Measurements from ENCODE around the gene ATP5F1D. TPM values are rescaled to one million over a fixed set of nuclear protein-coding genes. Genes with fewer than 3 reads are reported as not detected.

ATP5F1D gene
- total RNA-seq, 1 donor from 2014 or later = 501 TPM

DNA sequence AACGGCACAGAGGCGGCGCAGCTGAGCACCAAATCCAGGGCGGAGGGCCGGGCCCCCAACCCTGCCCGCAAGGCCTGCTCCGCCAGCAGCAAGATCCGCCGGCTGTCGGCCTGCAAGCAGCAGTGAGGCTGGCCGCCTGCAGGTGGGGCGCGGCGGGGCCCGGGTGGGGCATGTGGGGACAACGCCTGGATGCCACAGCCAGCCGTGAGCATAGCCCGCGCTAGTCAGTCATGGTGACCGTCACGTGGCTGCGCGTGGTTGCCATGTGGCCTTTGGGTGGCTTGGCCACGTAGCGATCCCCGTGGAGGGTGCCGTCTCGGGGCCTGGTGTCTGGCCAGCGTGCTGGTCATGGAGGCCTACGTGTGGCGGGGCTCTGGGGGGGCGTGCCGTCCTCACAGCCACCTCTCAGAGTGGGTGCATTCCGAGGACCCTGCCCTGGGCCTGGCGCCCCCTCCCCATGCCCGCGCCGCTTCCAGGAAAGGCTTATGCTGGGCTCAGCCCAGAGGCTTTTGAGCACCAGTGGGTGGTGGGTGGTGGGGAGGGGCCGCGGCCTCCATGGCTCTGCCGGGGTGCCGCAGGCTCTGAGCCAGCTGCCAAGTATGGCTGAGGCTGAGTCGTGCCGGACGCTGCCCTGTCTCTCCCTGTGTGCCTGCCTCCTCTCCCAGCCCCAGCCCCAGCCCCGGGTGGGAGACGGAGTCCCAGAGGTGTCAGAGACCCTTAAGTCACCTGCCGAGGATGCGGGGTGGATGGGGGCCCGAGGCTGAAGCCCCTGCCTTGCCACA lies 14.8 kb upstream of the ATP5F1D start:
- Histone ChIP-seq H3K27me3 (ENCODE audit: low read depth) (no peaks in the 10 kb centered on the region), H3K4me3 (no peak overlapping the region), H3K9me3 (replicated peaks) (no peaks in the 10 kb centered on the region), H3K4me1 (peaks cover 21% of the 10 kb centered on the region), H3K36me3 (peaks cover 61% of the 10 kb centered on the region), H3K27ac (replicated peaks) (no peak overlapping the region)
- no peak for DNase-seq
- intact Hi-C loops (cut with micrococcal nuclease) = no loop called here
- TF ChIP-seq, protein P1, sequence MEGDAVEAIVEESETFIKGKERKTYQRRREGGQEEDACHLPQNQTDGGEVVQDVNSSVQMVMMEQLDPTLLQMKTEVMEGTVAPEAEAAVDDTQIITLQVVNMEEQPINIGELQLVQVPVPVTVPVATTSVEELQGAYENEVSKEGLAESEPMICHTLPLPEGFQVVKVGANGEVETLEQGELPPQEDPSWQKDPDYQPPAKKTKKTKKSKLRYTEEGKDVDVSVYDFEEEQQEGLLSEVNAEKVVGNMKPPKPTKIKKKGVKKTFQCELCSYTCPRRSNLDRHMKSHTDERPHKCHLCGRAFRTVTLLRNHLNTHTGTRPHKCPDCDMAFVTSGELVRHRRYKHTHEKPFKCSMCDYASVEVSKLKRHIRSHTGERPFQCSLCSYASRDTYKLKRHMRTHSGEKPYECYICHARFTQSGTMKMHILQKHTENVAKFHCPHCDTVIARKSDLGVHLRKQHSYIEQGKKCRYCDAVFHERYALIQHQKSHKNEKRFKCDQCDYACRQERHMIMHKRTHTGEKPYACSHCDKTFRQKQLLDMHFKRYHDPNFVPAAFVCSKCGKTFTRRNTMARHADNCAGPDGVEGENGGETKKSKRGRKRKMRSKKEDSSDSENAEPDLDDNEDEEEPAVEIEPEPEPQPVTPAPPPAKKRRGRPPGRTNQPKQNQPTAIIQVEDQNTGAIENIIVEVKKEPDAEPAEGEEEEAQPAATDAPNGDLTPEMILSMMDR (IDR thresholded peaks at IDR 0.05; ENCODE audit: borderline replicate concordance) = no peak

DNA sequence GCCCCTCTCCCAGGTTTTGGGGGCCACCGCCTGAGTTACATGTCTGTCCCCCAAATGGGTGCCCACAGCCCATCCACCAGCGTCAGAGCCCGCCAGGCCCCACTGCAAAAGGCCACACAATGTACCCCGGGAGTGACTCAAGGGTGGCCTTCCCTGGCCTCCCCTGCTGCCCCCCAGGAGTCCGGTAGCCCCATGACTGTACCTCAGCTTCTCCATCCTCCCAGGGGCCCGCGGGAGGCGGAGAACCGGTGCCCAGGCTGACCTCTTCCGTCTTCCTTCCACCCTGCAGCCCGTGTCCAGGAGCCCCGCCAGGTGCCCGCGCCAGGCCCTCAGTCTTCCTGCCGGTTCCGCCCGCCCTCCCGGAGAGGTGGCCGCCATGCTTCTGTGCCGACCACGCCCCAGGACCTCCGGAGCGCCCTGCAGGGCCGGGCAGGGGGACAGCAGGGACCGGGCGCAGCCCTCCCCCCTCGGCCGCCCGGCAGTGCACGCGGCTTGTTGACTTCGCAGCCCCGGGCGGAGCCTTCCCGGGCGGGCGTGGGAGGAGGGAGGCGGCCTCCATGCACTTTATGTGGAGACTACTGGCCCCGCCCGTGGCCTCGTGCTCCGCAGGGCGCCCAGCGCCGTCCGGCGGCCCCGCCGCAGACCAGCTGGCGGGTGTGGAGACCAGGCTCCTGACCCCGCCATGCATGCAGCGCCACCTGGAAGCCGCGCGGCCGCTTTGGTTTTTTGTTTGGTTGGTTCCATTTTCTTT lies 14.1 kb upstream of the ATP5F1D start:
- TF ChIP-seq, protein P1 (IDR thresholded peaks at IDR 0.05; ENCODE audit: borderline replicate concordance) = no peak
- H3K9me3 ChIP-seq (replicated peaks) = no peaks in the 10 kb centered on the region
- H3K27me3 ChIP-seq (ENCODE audit: low read depth) = no peaks in the 10 kb centered on the region
- H3K4me1 ChIP-seq = peaks cover 17% of the 10 kb centered on the region
- no peak for DNase-seq
- H3K27ac ChIP-seq (replicated peaks) = no peak overlapping the region
- peaks cover 57% of the 10 kb centered on the region for H3K36me3 ChIP-seq
- intact Hi-C loops (cut with micrococcal nuclease) = no loop called here
- no peak overlapping the region for H3K4me3 ChIP-seq

DNA sequence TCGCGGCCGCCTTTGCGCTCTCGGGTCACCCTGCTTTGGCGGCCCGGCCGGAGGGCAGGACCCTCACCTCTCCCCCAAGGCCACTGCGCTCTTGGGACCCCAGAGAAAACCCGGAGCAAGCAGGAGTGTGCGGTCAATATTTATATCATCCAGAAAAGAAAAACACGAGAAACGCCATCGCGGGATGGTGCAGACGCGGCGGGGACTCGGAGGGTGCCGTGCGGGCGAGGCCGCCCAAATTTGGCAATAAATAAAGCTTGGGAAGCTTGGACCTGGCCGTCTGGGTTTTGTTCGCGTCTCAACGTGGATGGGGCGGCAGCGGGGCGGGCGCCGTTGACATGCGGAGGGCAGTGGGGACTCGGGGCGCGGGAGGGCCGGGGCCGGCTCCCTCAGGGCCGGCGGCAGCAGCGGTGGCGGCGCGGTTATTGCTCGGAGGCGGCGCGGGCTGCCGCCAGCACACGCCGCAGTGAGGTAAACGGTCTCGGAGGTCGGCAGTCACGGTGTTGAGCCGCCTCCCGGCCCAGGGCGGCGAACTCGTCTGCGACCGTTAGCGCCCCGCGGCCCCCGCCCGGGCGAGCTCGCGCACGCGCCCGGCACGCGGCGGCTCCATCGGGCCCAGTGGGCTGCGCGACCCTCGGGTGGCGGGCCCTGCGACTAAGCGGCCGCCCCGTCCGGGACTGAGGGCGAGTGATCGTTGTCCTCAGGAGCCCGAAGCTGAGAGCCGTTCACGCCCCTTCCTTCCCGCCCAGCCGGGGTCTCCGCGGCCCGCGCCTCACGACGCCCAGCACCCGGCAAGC lies 13.2 kb upstream of the ATP5F1D start:
- intact Hi-C loops (cut with micrococcal nuclease) = no loop called here

DNA sequence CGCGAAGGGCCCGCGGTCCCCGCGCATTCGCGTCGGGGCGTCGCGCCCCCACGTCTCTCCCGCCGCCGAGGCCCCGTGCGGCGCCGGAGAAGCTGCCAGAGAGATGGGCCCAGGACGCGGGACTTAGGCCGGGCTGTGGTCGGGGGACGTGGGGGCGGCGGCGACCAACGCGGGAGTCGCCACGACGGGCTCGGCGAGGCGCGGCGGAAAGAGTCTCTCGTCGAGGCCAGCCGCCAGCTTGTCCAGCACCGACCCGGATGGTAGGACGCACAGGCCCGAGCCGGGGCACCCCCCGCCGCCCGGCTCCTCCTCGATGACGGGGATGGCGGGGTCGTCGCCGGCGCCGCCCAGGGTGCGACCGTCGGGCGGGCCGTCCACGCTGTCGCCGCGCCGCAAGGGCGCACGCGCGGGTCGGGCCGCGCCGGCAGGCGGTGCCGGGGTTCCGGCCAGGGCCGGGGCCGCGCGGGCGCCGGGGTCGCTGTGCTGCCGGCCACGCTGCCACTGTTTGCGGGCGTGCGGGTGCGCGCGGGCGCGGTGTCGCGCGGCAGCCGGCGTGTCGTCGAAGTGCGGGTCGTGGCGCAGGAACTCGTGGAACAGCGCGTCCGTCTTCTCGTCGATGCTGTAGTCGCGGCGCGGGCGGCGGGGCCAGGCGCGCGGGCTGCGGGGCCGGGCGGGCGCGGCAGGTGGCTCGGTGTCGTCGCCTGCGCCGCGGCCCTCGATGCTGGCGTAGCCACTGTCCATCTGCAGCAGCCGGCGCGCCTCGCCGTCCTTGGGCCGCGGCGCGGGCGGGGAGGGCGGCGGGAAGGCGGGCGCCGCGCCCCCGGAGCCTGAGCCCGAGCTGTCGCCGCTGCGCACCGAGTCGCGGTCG lies 12.3 kb upstream of the ATP5F1D start:
- TF ChIP-seq, protein P1 (IDR thresholded peaks at IDR 0.05; ENCODE audit: borderline replicate concordance) = no peak
- no peaks in the 10 kb centered on the region for H3K27me3 ChIP-seq (ENCODE audit: low read depth)
- DNase-seq = no peak
- intact Hi-C loops (cut with micrococcal nuclease) = no loop called here
- peaks cover 40% of the 10 kb centered on the region for H3K36me3 ChIP-seq
- H3K4me1 ChIP-seq = peaks cover 17% of the 10 kb centered on the region
- no peak overlapping the region for H3K27ac ChIP-seq (replicated peaks)
- no peaks in the 10 kb centered on the region for H3K9me3 ChIP-seq (replicated peaks)
- H3K4me3 ChIP-seq = no peak overlapping the region

More for the DNA sequence above, 13.2 kb upstream of the ATP5F1D start:
- Histone ChIP-seq H3K27me3 (ENCODE audit: low read depth) (no peaks in the 10 kb centered on the region), H3K27ac (replicated peaks) (no peak overlapping the region), H3K9me3 (replicated peaks) (no peaks in the 10 kb centered on the region), H3K4me3 (no peak overlapping the region), H3K4me1 (peaks cover 17% of the 10 kb centered on the region), H3K36me3 (peaks cover 48% of the 10 kb centered on the region)
- no peak for DNase-seq
- TF ChIP-seq, protein P1 (IDR thresholded peaks at IDR 0.05; ENCODE audit: borderline replicate concordance) = no peak

Data from left ventricle myocardium inferior (tissue), 1 donor.